HG03442 (cell line): ENCODE measurements around the gene GPR15.

Experiments
- ATAC-seq: cut with Tn5 transposase; IDR thresholded peaks from one replicate; pipeline ENCODE4 v1.9.1; 2021; ENCODE audit warnings: mild to moderate bottlenecking, moderate library complexity; ENCODE audit not compliant: unreplicated experiment

Gene GPR15

GRCh38 chr3:98531622-98532274 is at the start of gene GPR15:
Gene GPR15 (plus strand): TSS chr3:98531978. CDS start chr3:98532034, 56 bp downstream.
- ATAC-seq: no peak

GRCh38 chr3:98482717-98483482 is 48.9 kb upstream of the GPR15 start:
- no peak for ATAC-seq

- ATAC-seq: no peak
These were observed 48.2 kb upstream of the GPR15 start for GRCh38 chr3:98483626-98484025.

DNA sequence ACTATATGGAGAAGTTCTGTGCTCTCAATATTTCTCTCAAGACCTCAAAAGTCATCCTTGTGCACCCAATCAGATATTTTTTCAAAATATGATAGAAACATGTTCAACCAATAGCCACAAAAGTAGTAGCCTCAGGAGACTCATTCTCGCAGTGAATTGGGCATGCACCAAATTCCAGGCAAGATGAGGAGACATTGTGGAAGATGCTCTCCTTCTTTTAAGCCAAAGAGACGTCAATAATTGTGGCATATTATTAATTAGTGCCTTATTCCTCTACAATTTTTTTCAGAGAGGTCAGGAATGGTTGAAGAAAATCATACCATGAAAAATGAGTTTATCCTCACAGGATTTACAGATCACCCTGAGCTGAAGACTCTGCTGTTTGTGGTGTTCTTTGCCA is 34.4 kb upstream of the GPR15 start, which contains the start of gene OR5K2:
Gene OR5K2 (plus strand): TSS at position 301 of the 400 bp plus-strand sequence. CDS start 0 bp downstream, at position 301.
- no peak for ATAC-seq

- no peak for ATAC-seq
These were observed 31.8 kb upstream of the GPR15 start for GRCh38 chr3:98500019-98500418.

GRCh38 chr3:98501270-98501669 is 30.5 kb upstream of the GPR15 start:
- no peak for ATAC-seq

DNA sequence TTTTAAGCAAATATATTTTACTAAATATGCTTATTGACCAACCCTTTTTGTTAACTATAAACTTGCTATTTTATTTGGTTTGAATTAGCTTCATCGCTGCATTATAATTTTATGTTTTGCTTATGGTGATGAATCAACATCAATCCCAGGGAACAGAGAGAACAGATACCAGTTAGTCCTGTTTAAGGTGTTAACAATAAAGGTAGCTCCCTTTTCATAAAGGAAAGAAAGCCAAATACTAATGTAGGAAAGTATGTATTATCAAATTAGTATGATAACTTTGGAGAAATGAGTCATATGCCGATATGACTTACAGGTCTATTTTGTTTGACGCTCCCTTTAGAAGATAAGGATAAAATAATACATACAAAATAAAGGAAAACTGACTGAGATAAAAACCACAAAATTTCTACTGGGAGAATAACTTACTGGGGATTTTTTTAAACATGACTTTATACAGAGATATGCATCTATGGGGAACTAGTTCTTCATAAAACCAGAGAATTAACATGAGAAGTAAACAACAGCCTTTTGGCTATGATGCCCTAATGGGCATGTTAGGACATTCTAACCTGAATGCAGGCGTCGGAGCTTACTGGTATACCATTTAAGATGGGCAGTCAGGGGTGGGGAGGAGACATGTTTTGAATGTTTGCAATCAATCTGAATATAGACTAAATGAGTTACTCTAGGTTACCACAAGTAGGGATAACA is 29.8 kb upstream of the GPR15 start:
- no peak for ATAC-seq

GRCh38 chr3:98504539-98504938 is 27.2 kb upstream of the GPR15 start:
- ATAC-seq: no peak

DNA sequence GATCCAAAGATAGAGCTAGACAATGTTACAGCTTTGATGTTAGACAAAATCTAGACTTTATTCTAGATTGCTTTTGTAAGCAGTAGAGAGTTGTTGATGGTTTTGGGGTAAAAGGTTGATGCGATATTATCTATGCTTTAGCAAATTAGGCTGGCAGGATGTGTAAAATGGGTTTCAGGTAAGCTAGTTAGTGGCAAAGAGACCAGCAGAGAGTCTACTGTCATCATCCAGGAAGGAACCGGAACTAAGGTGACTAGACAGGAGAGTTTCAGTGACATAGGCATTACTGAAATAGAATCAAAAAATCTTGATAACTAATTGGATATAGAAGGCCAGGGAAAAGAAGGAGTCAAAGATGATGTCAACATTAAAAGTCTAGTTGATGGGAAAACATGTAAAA is 23.2 kb upstream of the GPR15 start:
- ATAC-seq: no peak

- no peak for ATAC-seq
These were observed 19.2 kb upstream of the GPR15 start for GRCh38 chr3:98512576-98512975.

- ATAC-seq: no peak
These were observed 18.7 kb upstream of the GPR15 start for GRCh38 chr3:98513091-98513511.

DNA sequence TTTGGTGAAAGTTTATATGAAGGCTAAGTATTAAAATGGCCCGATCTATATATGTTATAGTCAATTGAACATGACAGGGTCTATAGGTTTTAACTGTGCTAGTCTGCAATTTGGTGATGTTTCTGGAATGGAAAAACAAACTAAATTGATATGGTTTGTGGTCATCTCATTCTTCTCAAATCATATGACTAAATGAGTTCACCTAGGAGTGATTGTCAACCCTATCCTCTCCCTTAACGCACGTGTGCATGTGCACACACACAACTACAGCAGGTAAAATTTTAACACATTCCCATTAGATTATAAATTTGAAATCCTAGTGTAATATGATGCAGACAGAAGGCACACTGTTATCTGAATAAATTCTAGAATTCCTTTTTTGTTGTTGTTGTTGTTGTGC is 18.0 kb upstream of the GPR15 start:
- ATAC-seq: no peak

DNA sequence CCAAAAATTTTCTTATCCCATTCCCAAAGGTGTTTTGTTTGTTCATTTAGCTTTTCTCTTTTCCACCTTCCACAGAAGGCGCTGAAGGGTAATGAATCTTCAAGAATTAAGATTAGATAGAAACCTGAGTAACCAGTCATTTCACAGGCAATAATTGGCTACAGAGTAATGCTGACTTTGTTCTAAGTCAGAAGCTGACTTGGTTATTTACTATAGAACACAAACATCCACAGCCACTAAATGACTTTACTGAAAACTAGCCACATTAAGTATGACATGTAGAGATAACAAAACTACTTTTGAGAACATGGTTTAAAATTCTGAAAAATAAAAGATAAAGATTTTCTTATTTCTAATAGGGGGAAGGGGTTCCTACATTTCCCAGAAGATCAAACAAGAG is 16.8 kb upstream of the GPR15 start:
- no peak for ATAC-seq

- ATAC-seq: no peak
These were observed 13.0 kb upstream of the GPR15 start for GRCh38 chr3:98518816-98519215.

GRCh38 chr3:98519351-98519750 is 12.4 kb upstream of the GPR15 start:
- no peak for ATAC-seq

GRCh38 chr3:98521897-98522543 is 9.8 kb upstream of the GPR15 start:
- peak; percentile 43 for ATAC-seq

DNA sequence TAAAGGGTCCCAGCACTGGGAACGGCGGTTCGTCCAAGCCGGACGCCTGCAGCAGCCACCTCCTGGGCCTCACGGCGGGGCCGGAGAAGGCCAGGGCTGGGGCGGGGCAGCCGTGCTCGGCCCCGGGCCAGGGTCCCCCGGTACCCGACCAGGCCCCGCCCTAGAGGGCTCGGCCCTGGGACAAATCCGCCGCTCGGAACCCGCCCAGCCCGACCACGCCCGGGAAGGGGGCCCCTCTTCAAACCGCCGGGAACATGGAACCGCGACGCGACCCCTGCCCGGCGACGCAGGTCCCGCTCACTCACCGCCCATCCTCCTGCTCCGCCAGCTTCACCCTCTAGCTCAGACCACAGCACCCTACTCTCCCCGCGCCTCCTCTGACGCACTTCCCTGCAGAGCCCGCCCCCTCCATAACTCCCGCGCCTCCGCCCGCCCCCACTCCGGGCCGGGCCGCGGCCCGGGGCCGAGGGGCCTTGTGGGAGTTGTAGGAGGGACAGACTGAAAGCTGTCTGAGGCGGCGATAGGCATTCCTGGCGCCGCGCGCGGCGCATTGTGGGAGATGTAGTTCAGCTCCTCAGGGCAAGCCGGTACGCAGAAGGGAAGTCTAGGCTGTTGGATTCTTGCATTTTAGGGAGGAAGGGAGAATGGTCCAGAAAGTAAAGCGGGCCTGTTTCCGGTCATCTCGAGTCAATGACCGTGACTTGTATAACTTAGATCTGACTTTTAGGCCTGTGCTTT is 9.1 kb upstream of the GPR15 start, which contains the start of gene CLDND1:
Gene CLDND1 (minus strand): TSS at position 359 of the 738 bp plus-strand sequence. CDS start 1,478 bp downstream, outside the sequence.
- ATAC-seq: peak; percentile 77

DNA sequence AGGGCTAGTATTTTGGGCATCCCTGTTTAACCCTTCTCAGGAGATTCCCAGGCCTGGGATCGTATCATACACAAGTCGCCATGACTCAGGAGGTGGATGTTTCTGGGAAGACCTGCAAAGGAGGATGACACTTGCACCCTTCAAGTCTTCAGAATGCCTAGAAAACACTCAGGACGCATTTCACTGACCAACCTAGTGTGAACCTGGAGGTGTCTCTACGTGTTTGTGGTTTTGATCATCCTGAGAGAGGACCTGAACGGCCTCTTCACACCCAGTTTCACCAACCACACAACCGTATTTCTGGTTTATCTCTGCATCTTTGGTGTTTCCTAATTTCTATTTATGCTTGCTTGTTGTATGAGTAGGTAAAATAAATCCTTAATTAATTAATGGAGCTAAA is 6.3 kb upstream of the GPR15 start:
- ATAC-seq: no peak

DNA sequence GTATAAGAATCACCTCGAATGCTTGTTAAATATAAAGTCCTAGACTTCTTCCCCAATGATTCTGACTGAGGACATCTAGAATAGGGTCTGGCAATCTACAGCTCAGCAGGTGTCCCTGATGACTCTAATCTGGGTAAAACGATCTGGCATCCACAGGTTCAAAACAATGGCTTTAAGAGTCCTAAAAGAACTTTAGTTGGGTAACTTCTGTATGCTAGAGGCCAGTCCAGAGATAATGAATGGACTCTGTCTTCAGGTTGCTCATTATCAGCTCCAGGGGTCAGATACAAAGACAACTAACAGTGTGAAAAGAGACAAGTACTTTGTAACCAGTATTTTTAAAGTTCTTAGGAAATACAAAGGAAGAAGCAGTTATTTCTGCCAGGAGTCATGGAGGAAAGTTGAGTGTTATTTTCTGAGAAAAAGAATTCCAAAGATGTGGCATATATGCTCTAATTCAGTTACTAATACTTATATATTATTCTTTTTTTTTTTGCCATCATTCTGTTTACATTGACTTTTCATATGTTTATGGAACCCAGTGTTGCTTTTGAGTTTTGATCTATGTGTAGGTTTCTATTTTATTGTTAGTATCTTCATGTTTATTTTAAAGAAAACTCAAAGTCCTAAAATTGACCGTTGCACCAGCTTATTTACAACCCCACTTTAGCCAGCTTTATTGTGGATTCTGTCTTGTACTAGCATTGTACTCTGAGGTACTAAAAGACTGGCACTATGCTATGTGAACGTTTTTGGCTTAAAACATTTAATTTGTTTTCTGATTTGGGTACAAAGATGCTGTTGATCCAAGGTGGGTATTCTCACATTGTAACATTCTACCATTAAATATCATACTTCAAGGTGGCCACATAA is 3.1 kb upstream of the GPR15 start:
- ATAC-seq: no peak
